Lower leg skin (tissue), 4 donors: Measurements from ENCODE around the gene CAMK2D. TPM values are rescaled to one million over a fixed set of nuclear protein-coding genes. Genes with fewer than 3 reads are reported as not detected.
"Not testable (repeated sequence)": the region's sequence is repeated elsewhere in the genome, so short reads cannot be mapped to it uniquely, and the experiment has no call there.

Experiments used
- DNase-seq, 2 donors: peaks; one replicate each; pipeline ENCODE4 v3.0.0-alpha.2; 2019; ENCODE audit warnings: low spot score in 2 of 2
- H3K4me3 ChIP-seq: fragments of 200-600 bp; sonication (generic); 2 replicates; pipeline ENCODE4 v1.5.1; 2017; ENCODE audit warnings: mild to moderate bottlenecking, low read depth; ENCODE audit not compliant: poor library complexity, severe bottlenecking
- POLR2A ChIP-seq, 2 donors: fragments of 450-650 bp; IDR thresholded peaks; one replicate each; pipeline ENCODE4 v1.6.1; 2016 to 2017; ENCODE audit warnings: antibody characterized with exemption in 2 of 2, mild to moderate bottlenecking in 1 of 2, moderate library complexity in 1 of 2
- WGBS, 2 donors: methylation state at CpG; one replicate each; pipeline ENCODE4 v1.1.5; 2018; 5-methylcytosine and 5-hydroxymethylcytosine counted together
- intact Hi-C: fragments of 100-400 bp; cut with DNase I; formaldehyde crosslinking; loops from one replicate; pipeline ENCODE4 v1.15.0; 2023; ENCODE audit warnings: low total_unique reads
- total RNA-seq, 4 donors: library from RNA; depleted of rRNA; stranded (reverse); fragments of >200 nt; gene quantifications; one replicate each; pipeline ENCODE4 v1.1.0, GENCODE V29; 2016
- TF ChIP-seq, protein P1 (sequence below), 3 donors: fragments of 450-650 bp; IDR thresholded peaks; one replicate each; pipeline ENCODE4 v1.5.1; 2016; ENCODE audit warnings: antibody characterized with exemption in 3 of 3, mild to moderate bottlenecking in 3 of 3, moderate library complexity in 2 of 3

Gene CAMK2D
- total RNA-seq, 4 donors from 2014 or later = 25.2 to 40.7 (median 32.7) TPM

GRCh38 chr4:113708250-113708649, 53.3 kb downstream of the CAMK2D start:
- 9 to 17% methylated on average over 1 of the region's 1 CpG for WGBS, 2 donors
- no peak overlapping the region for H3K4me3 ChIP-seq
- intact Hi-C loops = no loop called here
- DNase-seq = no peak
- no peak for TF ChIP-seq POLR2A (IDR thresholded peaks at IDR 0.05)
- TF ChIP-seq, protein P1, sequence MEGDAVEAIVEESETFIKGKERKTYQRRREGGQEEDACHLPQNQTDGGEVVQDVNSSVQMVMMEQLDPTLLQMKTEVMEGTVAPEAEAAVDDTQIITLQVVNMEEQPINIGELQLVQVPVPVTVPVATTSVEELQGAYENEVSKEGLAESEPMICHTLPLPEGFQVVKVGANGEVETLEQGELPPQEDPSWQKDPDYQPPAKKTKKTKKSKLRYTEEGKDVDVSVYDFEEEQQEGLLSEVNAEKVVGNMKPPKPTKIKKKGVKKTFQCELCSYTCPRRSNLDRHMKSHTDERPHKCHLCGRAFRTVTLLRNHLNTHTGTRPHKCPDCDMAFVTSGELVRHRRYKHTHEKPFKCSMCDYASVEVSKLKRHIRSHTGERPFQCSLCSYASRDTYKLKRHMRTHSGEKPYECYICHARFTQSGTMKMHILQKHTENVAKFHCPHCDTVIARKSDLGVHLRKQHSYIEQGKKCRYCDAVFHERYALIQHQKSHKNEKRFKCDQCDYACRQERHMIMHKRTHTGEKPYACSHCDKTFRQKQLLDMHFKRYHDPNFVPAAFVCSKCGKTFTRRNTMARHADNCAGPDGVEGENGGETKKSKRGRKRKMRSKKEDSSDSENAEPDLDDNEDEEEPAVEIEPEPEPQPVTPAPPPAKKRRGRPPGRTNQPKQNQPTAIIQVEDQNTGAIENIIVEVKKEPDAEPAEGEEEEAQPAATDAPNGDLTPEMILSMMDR (IDR thresholded peaks at IDR 0.05) = no peak

- intact Hi-C loops = no loop called here
Measured at GRCh38 chr4:113707048-113707447, 54.5 kb downstream of the CAMK2D start.

DNA sequence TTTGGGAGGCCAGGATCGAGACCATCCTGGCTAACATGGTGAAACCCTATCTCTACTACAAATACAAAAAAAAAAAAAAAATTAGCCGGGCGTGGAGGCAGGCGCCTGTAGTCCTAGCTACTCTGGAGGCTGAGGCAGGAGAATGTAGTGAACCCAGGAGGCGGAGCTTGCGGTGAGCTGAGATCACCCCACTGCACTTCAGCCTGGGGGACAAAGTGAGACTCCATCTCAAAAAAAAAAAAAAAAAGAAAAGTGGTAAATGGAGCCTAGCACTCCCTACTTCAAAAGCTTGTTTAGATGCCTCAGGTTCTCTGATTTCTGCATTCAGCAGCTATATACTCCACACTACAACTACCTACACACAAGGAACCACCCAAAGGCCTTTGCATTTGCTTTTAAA, 56.4 kb downstream of the CAMK2D start:
- WGBS, 2 donors = 97% methylated on average over 6 of the region's 6 CpGs
- intact Hi-C loops, H3K4me3 ChIP-seq, DNase-seq: not testable (repeated sequence)

More at GRCh38 chr4:113707048-113707447, 54.5 kb downstream of the CAMK2D start:
- 71 to 78% methylated on average over 2 of the region's 2 CpGs for WGBS, 2 donors
- no peak for DNase-seq
- H3K4me3 ChIP-seq = no peak overlapping the region
- TF ChIP-seq POLR2A (IDR thresholded peaks at IDR 0.05) = no peak
- TF ChIP-seq, protein P1 (IDR thresholded peaks at IDR 0.05) = no peak

DNA sequence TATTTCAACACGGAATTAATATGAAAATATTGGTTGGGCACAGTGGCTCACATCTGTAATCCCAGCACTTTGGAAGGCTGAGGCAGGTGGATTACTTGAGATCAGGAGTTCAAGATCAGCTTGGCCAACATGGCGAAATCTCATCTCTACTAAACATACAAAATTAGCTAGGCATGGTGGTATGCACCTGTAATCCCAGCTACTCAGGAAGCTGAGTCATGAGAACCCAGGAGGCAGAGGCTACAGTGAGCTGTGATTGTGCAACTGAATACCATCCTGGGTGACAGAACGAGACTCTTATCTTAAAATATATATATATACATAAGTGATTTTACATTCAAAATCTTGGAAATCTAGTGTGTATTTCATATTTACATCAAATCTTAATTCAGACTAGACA, 58.9 kb downstream of the CAMK2D start:
- intact Hi-C loops, H3K4me3 ChIP-seq, DNase-seq: not testable (repeated sequence)
- 89 to 92% methylated on average over 3 of the region's 3 CpGs for WGBS, 2 donors

- intact Hi-C loops = no loop called here
- 75 to 84% methylated on average over 1 of the region's 1 CpG for WGBS, 2 donors
- DNase-seq = no peak
- no peak overlapping the region for H3K4me3 ChIP-seq
- no peak for TF ChIP-seq POLR2A (IDR thresholded peaks at IDR 0.05)
- TF ChIP-seq, protein P1 (IDR thresholded peaks at IDR 0.05) = no peak
Measured at GRCh38 chr4:113701169-113701568, 60.4 kb downstream of the CAMK2D start.

GRCh38 chr4:113700602-113701150, 60.9 kb downstream of the CAMK2D start:
- no peak overlapping the region for H3K4me3 ChIP-seq
- intact Hi-C loops = no loop called here
- TF ChIP-seq POLR2A (IDR thresholded peaks at IDR 0.05) = no peak
- TF ChIP-seq, protein P1 (IDR thresholded peaks at IDR 0.05) = no peak
- no peak for DNase-seq
- WGBS, 2 donors = 82 to 86% methylated on average over 2 of the region's 2 CpGs

- WGBS, 2 donors = 88% methylated on average over 2 of the region's 2 CpGs
- TF ChIP-seq, protein P1 (IDR thresholded peaks at IDR 0.05) = no peak
- TF ChIP-seq POLR2A (IDR thresholded peaks at IDR 0.05) = no peak
- DNase-seq = no peak
- H3K4me3 ChIP-seq = no peak overlapping the region
- intact Hi-C loops = no loop called here
Measured at GRCh38 chr4:113699772-113700171, 61.8 kb downstream of the CAMK2D start.
